ENCODE data around the gene ME3. TPM values are rescaled to one million over a fixed set of nuclear protein-coding genes. Genes with fewer than 3 reads are reported as not detected.

Gene ME3
- total RNA-seq, 1 experiment from 2014 or later, result 0.30 TPM

GRCh38 chr11:86395061-86395551, 277.3 kb downstream of the ME3 start:
- TF ChIP-seq EZH2phosphoT487 (IDR thresholded peaks at IDR 0.05; ENCODE audit: borderline replicate concordance), result no peak
- no peak for TF ChIP-seq JUND (IDR thresholded peaks at IDR 0.05)
- no peak for TF ChIP-seq CEBPB (IDR thresholded peaks at IDR 0.05; ENCODE audit: low read depth)
- no peak for TF ChIP-seq FOSL1 (IDR thresholded peaks at IDR 0.05; ENCODE audit: low read depth)
- no peak for TF ChIP-seq SP1 (IDR thresholded peaks at IDR 0.05; ENCODE audit: low read depth)
- TF ChIP-seq ZFX (IDR thresholded peaks at IDR 0.05), result no peak
- no peak for TF ChIP-seq REST (IDR thresholded peaks at IDR 0.05; ENCODE audit: low read depth)
- TF ChIP-seq, protein P1, sequence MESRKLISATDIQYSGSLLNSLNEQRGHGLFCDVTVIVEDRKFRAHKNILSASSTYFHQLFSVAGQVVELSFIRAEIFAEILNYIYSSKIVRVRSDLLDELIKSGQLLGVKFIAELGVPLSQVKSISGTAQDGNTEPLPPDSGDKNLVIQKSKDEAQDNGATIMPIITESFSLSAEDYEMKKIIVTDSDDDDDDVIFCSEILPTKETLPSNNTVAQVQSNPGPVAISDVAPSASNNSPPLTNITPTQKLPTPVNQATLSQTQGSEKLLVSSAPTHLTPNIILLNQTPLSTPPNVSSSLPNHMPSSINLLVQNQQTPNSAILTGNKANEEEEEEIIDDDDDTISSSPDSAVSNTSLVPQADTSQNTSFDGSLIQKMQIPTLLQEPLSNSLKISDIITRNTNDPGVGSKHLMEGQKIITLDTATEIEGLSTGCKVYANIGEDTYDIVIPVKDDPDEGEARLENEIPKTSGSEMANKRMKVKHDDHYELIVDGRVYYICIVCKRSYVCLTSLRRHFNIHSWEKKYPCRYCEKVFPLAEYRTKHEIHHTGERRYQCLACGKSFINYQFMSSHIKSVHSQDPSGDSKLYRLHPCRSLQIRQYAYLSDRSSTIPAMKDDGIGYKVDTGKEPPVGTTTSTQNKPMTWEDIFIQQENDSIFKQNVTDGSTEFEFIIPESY (IDR thresholded peaks at IDR 0.05; ENCODE audit: extremely low read depth, insufficient replicate concordance, low read length), result no peak
- no peak for TF ChIP-seq SIN3A (IDR thresholded peaks at IDR 0.05; ENCODE audit: low read depth)
- no peak for TF ChIP-seq CBX3 (IDR thresholded peaks at IDR 0.05; ENCODE audit: low read depth)
- TF ChIP-seq, protein P2, sequence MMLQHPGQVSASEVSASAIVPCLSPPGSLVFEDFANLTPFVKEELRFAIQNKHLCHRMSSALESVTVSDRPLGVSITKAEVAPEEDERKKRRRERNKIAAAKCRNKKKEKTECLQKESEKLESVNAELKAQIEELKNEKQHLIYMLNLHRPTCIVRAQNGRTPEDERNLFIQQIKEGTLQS (IDR thresholded peaks at IDR 0.05), result no peak
- Histone ChIP-seq H4K20me1 (ENCODE audit: insufficient read depth) (no peaks in the 10 kb centered on the region), H2AFZ (ENCODE audit: low read depth, low read length, poor library complexity, severe bottlenecking) (no peak overlapping the region), H3K79me2 (ENCODE audit: insufficient read depth, low read length) (no peaks in the 10 kb centered on the region), H3K27me3 (ENCODE audit: insufficient read depth, low read length) (no peaks in the 10 kb centered on the region), H3K9ac (ENCODE audit: low read length) (no peak overlapping the region), H3K4me2 (ENCODE audit: low read length) (no peak overlapping the region), H3K27ac (ENCODE audit: low read depth, low read length) (no peak overlapping the region), H3K4me1 (ENCODE audit: control insufficient read depth in 1 of 2, insufficient read depth in 2 of 2, low read length in 2 of 2) (no peaks in the 10 kb centered on the region), H3K9me3 (ENCODE audit: control insufficient read depth in 1 of 2, insufficient read depth in 1 of 2, low read depth in 1 of 2, low read length in 2 of 2) (no peaks in the 10 kb centered on the region), H3K36me3 (ENCODE audit: control insufficient read depth in 1 of 2, insufficient read depth in 2 of 2, low read length in 2 of 2) (no peaks in the 10 kb centered on the region), H3K4me3 (replicated peaks in 1 of 2; ENCODE audit: low read depth in 1 of 2, low read length in 2 of 2) (no peak overlapping the region), H3K9me2 (ENCODE audit: insufficient read depth) (no peaks in the 10 kb centered on the region; the same call in 1 of the 2 replicates)
- ChIA-PET RAD21 (ENCODE audit: low non-redundant PET in 1 of 2, low total read pairs in 2 of 2, uncharacterized antibody in 2 of 2, unreplicated experiment in 2 of 2) (no interaction called here), POLR2A (no interaction called here), CTCF (no interaction called here)
- DNase-seq (ENCODE audit: low read depth, low spot score) (no peak), ATAC-seq (no peak)
- BruUV-seq (replicated peaks), result no TSS peak
- intact Hi-C loops (cut with micrococcal nuclease), result no loop called here

Other genes with a start within 250 kb of the ME3 start
- 3.8 TPM for gene PRSS23, start 127.9 kb upstream of the ME3 start, total RNA-seq (2021; ENCODE audit: unreplicated experiment)

Data from HCT116 (cell line).